Endothelial cell of umbilical vein (primary cell): Measurements from ENCODE around the gene ZDHHC5. TPM values are rescaled to one million over a fixed set of nuclear protein-coding genes. Genes with fewer than 3 reads are reported as not detected.

Experiments used
- BruUV-seq: library from RNA; stranded (reverse); fragments of 400-500 nt; replicated peaks from 2 replicates; lab custom pipeline; 2021; lab: Mats Ljungman, UMichigan
- CTCF ChIA-PET: fragments of 300-600, 350-600 bp; sonication (Branson Sonifier 250); formaldehyde crosslinking; loops from one replicate; lab custom pipeline; 2021; ENCODE audit warnings: antibody characterized with exemption, inconsistent platforms; lab: Charles Lee
- POLR2A ChIA-PET: fragments of 300-600, 350-600 bp; sonication (Branson Sonifier 250); formaldehyde crosslinking; loops from one replicate; lab custom pipeline; 2021; ENCODE audit warnings: antibody characterized with exemption, inconsistent platforms; lab: Charles Lee
- DNase-seq: peaks from one replicate; pipeline ENCODE4 v3.0.0-alpha.2; 2011; ENCODE audit warnings: low read depth, low spot score
- FAIRE-seq: peaks from 2 replicates; lab custom pipeline; 2011; peaks lifted over from hg19 to GRCh38; lab: Jason Lieb, UNC
- H2AFZ ChIP-seq: 2 replicates; pipeline ENCODE4 v1.6.0; 2012; ENCODE audit warnings: low read depth, low read length, control low read depth, inconsistent platforms
- H3K27ac ChIP-seq: 2 replicates; pipeline ENCODE4 v1.5.1; 2011; ENCODE audit warnings: low read depth, mild to moderate bottlenecking, control low read depth, low read length, moderate library complexity; ENCODE audit not compliant: insufficient read depth
- H3K27me3 ChIP-seq, 2 experiments: 2 replicates each; pipeline versions ENCODE4 v1.6.0 to v1.6.1; 2011; ENCODE audit warnings: low read length in 2 of 2, mixed read lengths in 1 of 2; ENCODE audit not compliant: control insufficient read depth in 2 of 2, insufficient read depth in 2 of 2
- H3K36me3 ChIP-seq, 2 experiments: 2 replicates in 1 of 2; 3 replicates in 1 of 2; pipeline ENCODE4 v1.5.1; 2011; ENCODE audit warnings: low read length in 2 of 2, mild to moderate bottlenecking in 1 of 2, moderate library complexity in 1 of 2; ENCODE audit not compliant: control insufficient read depth in 2 of 2, insufficient read depth in 2 of 2; ENCODE audit errors: extremely low read depth in 1 of 2
- H3K4me1 ChIP-seq: 3 replicates; pipeline ENCODE4 v1.5.1; 2011; ENCODE audit warnings: mild to moderate bottlenecking, low read length; ENCODE audit not compliant: control insufficient read depth, insufficient read depth; ENCODE audit errors: extremely low read depth
- H3K4me2 ChIP-seq: 2 replicates; pipeline ENCODE4 v1.6.1; 2011; ENCODE audit warnings: low read length, control low read depth, mixed read lengths; ENCODE audit not compliant: insufficient read depth
- H3K4me3 ChIP-seq, 3 experiments: fragments of 200-600 bp in 1 of 3; sonication (generic), shearing (Covaris generic) in 1 of 3; replicated peaks in 1 of 3; 2 replicates each; pipeline ENCODE4 v1.5.1; 2011 to 2016; ENCODE audit warnings: control low read depth in 3 of 3, low read length in 3 of 3, mild to moderate bottlenecking in 2 of 3, inconsistent platforms in 1 of 3, low read depth in 1 of 3, moderate library complexity in 1 of 3; ENCODE audit not compliant: insufficient read depth in 1 of 3
- H3K79me2 ChIP-seq: 2 replicates; pipeline ENCODE4 v1.6.0; 2012; ENCODE audit warnings: low read length, inconsistent platforms; ENCODE audit not compliant: control insufficient read depth, insufficient read depth
- H3K9ac ChIP-seq: replicated peaks from 2 replicates; pipeline ENCODE3; 2011; ENCODE audit warnings: low read length, control low read depth; ENCODE audit not compliant: insufficient read depth; ENCODE audit errors: extremely low read depth
- H3K9me1 ChIP-seq: replicated peaks from 3 replicates; pipeline ENCODE4 v1.6.0; 2011; ENCODE audit warnings: mild to moderate bottlenecking, low read length; ENCODE audit not compliant: control insufficient read depth, insufficient read depth; ENCODE audit errors: extremely low read depth
- H3K9me3 ChIP-seq: replicated peaks from 2 replicates; pipeline ENCODE4 v1.5.1; 2012; ENCODE audit warnings: low read length, inconsistent platforms; ENCODE audit not compliant: control insufficient read depth, insufficient read depth
- H4K20me1 ChIP-seq: replicated peaks from 2 replicates; pipeline ENCODE3; 2011; ENCODE audit warnings: mild to moderate bottlenecking, low read length; ENCODE audit not compliant: control insufficient read depth, insufficient read depth; ENCODE audit errors: extremely low read depth
- CTCF ChIP-seq, 2 donors: IDR thresholded peaks; 1 replicate in 1 of 2; 2 replicates in 1 of 2; pipeline ENCODE4 v1.5.1; 2011; ENCODE audit warnings: low read length in 2 of 2, mild to moderate bottlenecking in 2 of 2, moderate library complexity in 2 of 2, control low read depth in 1 of 2, inconsistent platforms in 1 of 2, low read depth in 1 of 2; ENCODE audit not compliant: insufficient read depth in 1 of 2; ENCODE audit errors: extremely low read depth in 1 of 2
- EZH2 ChIP-seq: IDR thresholded peaks from 2 replicates; pipeline ENCODE4 v1.6.1; 2012; ENCODE audit warnings: borderline replicate concordance, low read depth, mild to moderate bottlenecking, moderate library complexity, low read length, inconsistent platforms; ENCODE audit not compliant: severe bottlenecking
- FOS ChIP-seq: IDR thresholded peaks from 2 replicates; pipeline ENCODE4 v1.6.1; 2011; ENCODE audit warnings: mild to moderate bottlenecking, low read length, moderate library complexity, borderline replicate concordance; ENCODE audit not compliant: insufficient read depth
- GATA2 ChIP-seq: IDR thresholded peaks from 2 replicates; pipeline ENCODE4 v1.7.0; 2011; ENCODE audit warnings: low read depth, mild to moderate bottlenecking, moderate library complexity, mixed read lengths, low read length; ENCODE audit not compliant: insufficient read length, insufficient read depth
- JUN ChIP-seq: IDR thresholded peaks from 2 replicates; pipeline ENCODE4 v1.6.1; 2011; ENCODE audit warnings: borderline replicate concordance, low read depth; ENCODE audit not compliant: insufficient read length, insufficient read depth
- MAX ChIP-seq: IDR thresholded peaks from 2 replicates; pipeline ENCODE4 v1.6.1; 2011; ENCODE audit not compliant: insufficient read depth, insufficient read length
- MYC ChIP-seq: IDR thresholded peaks from one replicate; pipeline ENCODE4 v1.6.1; 2011; ENCODE audit warnings: mild to moderate bottlenecking, low read depth, low read length
- POLR2A ChIP-seq: IDR thresholded peaks from 2 replicates; pipeline ENCODE4 v1.6.1; 2012; ENCODE audit warnings: low read depth, mild to moderate bottlenecking, control low read depth, low read length
- dilution Hi-C: fragments of 300-500 bp; cut with MboI; formaldehyde crosslinking; loops from one replicate; pipeline ENCODE4 v1.15.0; 2019; ENCODE audit warnings: low sequenced_read_pairs; ENCODE audit not compliant: extremely low pct_ligation_motif_present
- intact Hi-C: fragments of 100-400 bp; cut with micrococcal nuclease; formaldehyde crosslinking; loops from one replicate; pipeline ENCODE4 v1.10.0; 2022
- polyA plus RNA-seq, 4 experiments: library from polyadenylated mRNA; depleted of rRNA in 3 of 4; stranded (reverse) in 3 of 4; unstranded in 1 of 4; fragments of >200 nt; gene quantifications; 2 replicates each; pipeline versions ENCODE4 v1.2.1 to v1.2.3, GENCODE V29; 2011 to 2012; ENCODE audit warnings: missing spikeins in 1 of 4
- total RNA-seq: library from RNA; stranded (reverse); gene quantifications from 2 replicates; pipeline ENCODE4 v1.2.3, GENCODE V29; 2021

Gene ZDHHC5
- total and polyA plus RNA-seq, 2 donors (not counting 3 experiments of a cell fraction or from before 2014, with no cell fraction given), result 52.9 to 67.4 TPM

- POLR2A ChIA-PET, result no interaction called here
- H3K9me1 ChIP-seq, result no peaks in the 10 kb centered on the region
- H3K9me3 ChIP-seq, result no peaks in the 10 kb centered on the region
- TF ChIP-seq GATA2 (no peak), MAX (no peak), FOS (no peak), POLR2A (no peak)
- H4K20me1 ChIP-seq, result no peaks in the 10 kb centered on the region
- peaks cover 46% of the 10 kb centered on the region for H3K79me2 ChIP-seq
- H3K4me1 ChIP-seq, result no peaks in the 10 kb centered on the region
- H3K9ac ChIP-seq, result no peak overlapping the region
- DNase-seq (no peak), FAIRE-seq (no peak)
- no peaks in the 10 kb centered on the region for H3K36me3 ChIP-seq
- no peaks in the 10 kb centered on the region for H3K27me3 ChIP-seq
- no peak overlapping the region for H2AFZ ChIP-seq
- intact Hi-C loops (no loop called here), dilution Hi-C loops (no loop called here)
- no TSS peak for BruUV-seq
- H3K4me2 ChIP-seq, result no peak overlapping the region
- H3K4me3 ChIP-seq, result no peak overlapping the region
- H3K27ac ChIP-seq, result no peak overlapping the region
- CTCF ChIA-PET, result interaction anchor here (1.0 to 1.4 kb wide), 2 partner anchors 19 to 28 kb away, joined by 3 to 4 read pairs; partner anchors contain the start of gene BTBD18
Observed at GRCh38 chr11:57732661-57733060, 64.7 kb downstream of the ZDHHC5 start.

- peaks cover 28% of the 10 kb centered on the region for H3K79me2 ChIP-seq
- POLR2A ChIA-PET, result no interaction called here
- dilution Hi-C loops, result no loop called here
Observed at GRCh38 chr11:57735619-57736298, 67.8 kb downstream of the ZDHHC5 start.

More at GRCh38 chr11:57735619-57736298, 67.8 kb downstream of the ZDHHC5 start:
- Histone ChIP-seq H4K20me1 (no peaks in the 10 kb centered on the region), H2AFZ (no peak overlapping the region), H3K9me3 (no peaks in the 10 kb centered on the region), H3K4me3 (no peak overlapping the region), H3K27ac (no peak overlapping the region), H3K9ac (no peak overlapping the region), H3K27me3 (no peaks in the 10 kb centered on the region), H3K4me1 (peaks cover under 1% of the 10 kb centered on the region), H3K9me1 (no peaks in the 10 kb centered on the region), H3K4me2 (no peak overlapping the region), H3K36me3 (peaks cover 0 to 4% of the 10 kb centered on the region in 2 experiments)
- FAIRE-seq (no peak), DNase-seq (no peak)
- TF ChIP-seq JUN (no peak), MYC (no peak), CTCF (IDR thresholded peaks at IDR 0.05; ENCODE audit: extremely low read depth in 1 of 2, insufficient read depth in 1 of 2, low read depth in 1 of 2, low read length in 2 of 2) (no peak), POLR2A (no peak), EZH2 (no peak), GATA2 (no peak)
- intact Hi-C loops, result no loop called here
- CTCF ChIA-PET, result interaction anchor here (0.6 to 2.2 kb wide), 5 partner anchors 13 to 778 kb away, joined by 3 to 9 read pairs (median 3); partner anchors contain the start of gene BTBD18
- no TSS peak for BruUV-seq
